ENCODE results near the gene SMIM22.
"Not testable (repeated sequence)": the region's sequence is repeated elsewhere in the genome, so short reads cannot be mapped to it uniquely, and the experiment has no call there.

SMIM22 gene

GRCh38 chr16:4784444-4784987 lies 10.7 kb upstream of the SMIM22 start:
- H2BK15ac ChIP-seq (ENCODE audit: low read length); H3K4me3 ChIP-seq (ENCODE audit: low read length in 2 of 2); H3K9me3 ChIP-seq (replicated peaks in 1 of 2; ENCODE audit: control insufficient read depth in 2 of 2, insufficient read depth in 1 of 2, low read depth in 1 of 2, low read length in 2 of 2); H2AK5ac ChIP-seq (ENCODE audit: low read depth, low read length); DNase-seq (ENCODE audit: low spot score); H3K9ac ChIP-seq (ENCODE audit: low read depth, low read length, poor library complexity); H3K4me2 ChIP-seq (ENCODE audit: insufficient read depth, low read length, poor library complexity, severe bottlenecking); H2BK12ac ChIP-seq (ENCODE audit: low read length); H4K8ac ChIP-seq (ENCODE audit: low read depth, low read length); H3K18ac ChIP-seq (ENCODE audit: low read length); H3K79me1 ChIP-seq (ENCODE audit: low read depth, low read length); H2AFZ ChIP-seq (ENCODE audit: low read length); H3K27ac ChIP-seq (replicated peaks; ENCODE audit: low read length); H3K4me1 ChIP-seq (ENCODE audit: control insufficient read depth in 2 of 2, insufficient read depth in 1 of 2, low read depth in 1 of 2, low read length in 2 of 2); H2BK5ac ChIP-seq (ENCODE audit: low read length); H3K23ac ChIP-seq (ENCODE audit: low read depth, low read length, poor library complexity); H3K4ac ChIP-seq (ENCODE audit: low read length); H3K14ac ChIP-seq (ENCODE audit: low read length); H3K27me3 ChIP-seq (ENCODE audit: control insufficient read depth in 3 of 3, insufficient read depth in 3 of 3, low read depth in 1 of 3, low read length in 3 of 3); H4K91ac ChIP-seq (ENCODE audit: low read depth, low read length, poor library complexity); H3K36me3 ChIP-seq (replicated peaks in 1 of 2; ENCODE audit: control insufficient read depth in 2 of 2, insufficient read depth in 2 of 2, low read length in 2 of 2); H2BK120ac ChIP-seq (ENCODE audit: low read depth, low read length): not testable (repeated sequence)
- no CpG with 5 or more reads among the region's 14 CpGs for WGBS, 2 donors (ENCODE audit: extremely low coverage in 2 of 2, insufficient read length in 2 of 2, insufficient replicate concordance in 1 of 2)

DNA sequence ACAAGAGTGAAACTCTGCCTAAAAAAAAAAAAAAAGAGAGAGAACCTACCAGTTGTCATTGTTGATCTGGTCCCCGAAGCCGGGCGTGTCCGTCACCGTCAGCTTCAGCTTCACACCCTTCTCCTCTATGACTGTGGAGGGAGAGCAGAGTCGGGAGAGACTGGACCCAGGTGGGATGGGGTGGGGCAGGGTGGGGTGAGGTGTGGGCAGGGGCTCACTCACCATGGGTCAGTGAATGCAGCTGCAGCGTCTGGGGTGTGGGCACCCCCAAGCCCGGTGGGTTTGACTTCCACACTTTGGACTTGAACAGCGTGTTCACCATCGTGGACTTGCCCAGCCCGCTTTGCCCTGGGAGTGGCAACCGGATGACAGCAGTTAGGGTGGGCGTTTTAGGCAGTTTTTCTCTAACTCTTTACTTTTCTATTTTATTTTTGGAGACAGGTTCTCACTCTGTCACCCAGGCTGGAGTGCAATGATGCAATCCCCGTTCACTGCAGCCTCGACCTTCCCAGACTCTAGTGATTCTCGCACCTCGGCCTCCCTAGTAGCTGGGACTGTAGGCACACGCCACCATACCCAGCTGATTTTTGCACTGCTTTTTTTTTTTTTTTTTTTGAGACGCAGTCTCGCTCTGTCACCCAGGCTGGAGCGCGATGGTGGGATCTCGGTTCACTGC lies 9.3 kb upstream of the SMIM22 start:
- Histone ChIP-seq H3K79me1 (ENCODE audit: low read depth, low read length) (no peaks in the 10 kb centered on the region), H3K9me3 (replicated peaks in 1 of 2; ENCODE audit: control insufficient read depth in 2 of 2, insufficient read depth in 1 of 2, low read depth in 1 of 2, low read length in 2 of 2) (no peaks in the 10 kb centered on the region), H4K91ac (ENCODE audit: low read depth, low read length, poor library complexity) (no peak overlapping the region), H3K4me3 (ENCODE audit: low read length in 2 of 2) (no peak overlapping the region), H2AK5ac (ENCODE audit: low read depth, low read length) (no peak overlapping the region), H3K4me1 (ENCODE audit: control insufficient read depth in 2 of 2, insufficient read depth in 1 of 2, low read depth in 1 of 2, low read length in 2 of 2) (peaks cover 3 to 5% of the 10 kb centered on the region in 2 donors), H3K36me3 (replicated peaks in 1 of 2; ENCODE audit: control insufficient read depth in 2 of 2, insufficient read depth in 2 of 2, low read length in 2 of 2) (no peaks in the 10 kb centered on the region), H2BK15ac (ENCODE audit: low read length) (no peak overlapping the region), H2BK5ac (ENCODE audit: low read length) (no peak overlapping the region), H4K8ac (ENCODE audit: low read depth, low read length) (no peak overlapping the region), H3K27me3 (ENCODE audit: control insufficient read depth in 3 of 3, insufficient read depth in 3 of 3, low read depth in 1 of 3, low read length in 3 of 3) (no peaks in the 10 kb centered on the region), H2AFZ (ENCODE audit: low read length) (no peak overlapping the region), H3K4ac (ENCODE audit: low read length) (no peak overlapping the region), H3K27ac (replicated peaks; ENCODE audit: low read length) (no peak overlapping the region), H2BK12ac (ENCODE audit: low read length) (no peak overlapping the region), H3K9ac (ENCODE audit: low read depth, low read length, poor library complexity) (no peak overlapping the region), H3K4me2 (ENCODE audit: insufficient read depth, low read length, poor library complexity, severe bottlenecking) (no peak overlapping the region), H3K18ac (ENCODE audit: low read length) (no peak overlapping the region), H3K23ac (ENCODE audit: low read depth, low read length, poor library complexity) (no peak overlapping the region), H2BK120ac (ENCODE audit: low read depth, low read length) (no peak overlapping the region), H3K14ac (ENCODE audit: low read length) (no peak overlapping the region)
- no peak for DNase-seq (ENCODE audit: low spot score)
- no CpG with 5 or more reads among the region's 23 CpGs for WGBS, 2 donors (ENCODE audit: extremely low coverage in 2 of 2, insufficient read length in 2 of 2, insufficient replicate concordance in 1 of 2)

- H3K27ac ChIP-seq (replicated peaks; ENCODE audit: low read length) = no peak overlapping the region
- H3K18ac ChIP-seq (ENCODE audit: low read length) = no peak overlapping the region
- H3K36me3 ChIP-seq (replicated peaks in 1 of 2; ENCODE audit: control insufficient read depth in 2 of 2, insufficient read depth in 2 of 2, low read length in 2 of 2) = no peaks in the 10 kb centered on the region
- no peak overlapping the region for H2BK120ac ChIP-seq (ENCODE audit: low read depth, low read length)
- H3K4ac ChIP-seq (ENCODE audit: low read length) = no peak overlapping the region
- H3K9ac ChIP-seq (ENCODE audit: low read depth, low read length, poor library complexity) = no peak overlapping the region
- WGBS, 2 donors (ENCODE audit: extremely low coverage in 2 of 2, insufficient read length in 2 of 2, insufficient replicate concordance in 1 of 2) = no CpG with 5 or more reads among the region's 8 CpGs
- no peak overlapping the region for H3K23ac ChIP-seq (ENCODE audit: low read depth, low read length, poor library complexity)
- H4K8ac ChIP-seq (ENCODE audit: low read depth, low read length) = no peak overlapping the region
- H2BK12ac ChIP-seq (ENCODE audit: low read length) = no peak overlapping the region
- no peak for DNase-seq (ENCODE audit: low spot score)
- H3K4me1 ChIP-seq (ENCODE audit: control insufficient read depth in 2 of 2, insufficient read depth in 1 of 2, low read depth in 1 of 2, low read length in 2 of 2) = peaks cover 3 to 5% of the 10 kb centered on the region in 2 donors
- no peak overlapping the region for H3K4me2 ChIP-seq (ENCODE audit: insufficient read depth, low read length, poor library complexity, severe bottlenecking)
- H3K79me1 ChIP-seq (ENCODE audit: low read depth, low read length) = no peaks in the 10 kb centered on the region
- no peak overlapping the region for H2AFZ ChIP-seq (ENCODE audit: low read length)
- H3K27me3 ChIP-seq (ENCODE audit: control insufficient read depth in 3 of 3, insufficient read depth in 3 of 3, low read depth in 1 of 3, low read length in 3 of 3) = peaks cover 0 to 2% (median 0%) of the 10 kb centered on the region in 3 experiments
- no peaks in the 10 kb centered on the region for H3K9me3 ChIP-seq (replicated peaks in 1 of 2; ENCODE audit: control insufficient read depth in 2 of 2, insufficient read depth in 1 of 2, low read depth in 1 of 2, low read length in 2 of 2)
- H2BK5ac ChIP-seq (ENCODE audit: low read length) = no peak overlapping the region
- no peak overlapping the region for H4K91ac ChIP-seq (ENCODE audit: low read depth, low read length, poor library complexity)
- no peak overlapping the region for H2BK15ac ChIP-seq (ENCODE audit: low read length)
- H2AK5ac ChIP-seq (ENCODE audit: low read depth, low read length) = no peak overlapping the region
- H3K4me3 ChIP-seq (ENCODE audit: low read length in 2 of 2) = no peak overlapping the region
- H3K14ac ChIP-seq (ENCODE audit: low read length) = peak overlapping the region; percentile 4
Observed at GRCh38 chr16:4787068-4787467, 8.1 kb upstream of the SMIM22 start.

DNA sequence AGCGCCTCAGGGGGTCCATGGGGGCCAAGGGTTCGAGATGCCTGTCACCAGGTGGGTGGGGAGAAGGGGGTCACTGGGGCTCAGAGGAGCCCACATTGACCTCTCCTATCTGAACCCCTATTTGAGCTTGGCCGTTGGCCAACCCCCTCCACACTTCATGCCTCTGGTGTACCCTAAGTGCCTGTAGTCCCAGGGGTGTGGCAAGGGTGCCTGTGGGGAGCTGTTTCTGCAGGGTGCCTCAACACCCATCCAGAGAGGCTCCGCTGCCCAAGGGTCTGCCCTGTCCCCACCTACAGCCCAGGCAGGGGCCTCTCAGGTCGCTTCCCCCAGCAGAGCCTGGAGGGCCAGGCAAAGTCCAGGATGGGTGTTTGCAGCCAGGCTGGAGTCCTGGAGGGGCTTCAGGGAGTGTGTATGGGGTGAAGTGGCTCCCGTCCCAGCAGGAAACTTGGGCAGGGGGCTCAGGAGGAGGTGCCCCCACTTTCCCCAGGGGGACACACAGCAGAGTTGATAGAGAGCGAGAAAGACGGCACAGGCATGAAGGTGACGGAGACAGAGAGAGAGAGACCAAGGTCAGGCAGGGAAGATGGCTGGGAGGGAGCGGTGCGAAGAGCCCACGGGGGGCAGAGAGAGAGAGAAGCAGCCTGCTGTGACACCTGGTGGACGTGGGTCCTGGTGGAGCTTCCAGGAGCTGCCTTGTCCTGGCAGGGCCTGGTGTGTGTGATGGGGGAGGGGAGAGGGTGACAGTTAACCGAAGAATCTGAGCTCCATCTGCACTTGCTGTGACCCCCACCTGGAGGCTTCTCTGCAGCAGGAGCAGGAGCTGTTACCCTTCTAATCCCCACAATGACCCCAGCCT lies 7.3 kb upstream of the SMIM22 start, which contains the start of gene SEPTIN12:
SEPTIN12 (minus strand) TSS at position 719 of the 856 bp plus-strand sequence; CDS start at position 19, 700 bp downstream.
- Histone ChIP-seq H2AK5ac (ENCODE audit: low read depth, low read length) (peak within 1 kb of the TSS; percentile 40), H3K14ac (ENCODE audit: low read length) (peak within 1 kb of the TSS; percentile 84), H2BK12ac (ENCODE audit: low read length) (no peak within 1 kb of the TSS), H3K4me2 (ENCODE audit: insufficient read depth, low read length, poor library complexity, severe bottlenecking) (no peak within 1 kb of the TSS), H4K91ac (ENCODE audit: low read depth, low read length, poor library complexity) (no peak within 1 kb of the TSS), H2AFZ (ENCODE audit: low read length) (peak within 1 kb of the TSS; percentile 32), H3K23ac (ENCODE audit: low read depth, low read length, poor library complexity) (peak within 1 kb of the TSS; percentile 0), H2BK120ac (ENCODE audit: low read depth, low read length) (no peak within 1 kb of the TSS), H3K4ac (ENCODE audit: low read length) (no peak within 1 kb of the TSS), H2BK15ac (ENCODE audit: low read length) (peak within 1 kb of the TSS; percentile 2), H3K18ac (ENCODE audit: low read length) (peak within 1 kb of the TSS; percentile 44), H3K9ac (ENCODE audit: low read depth, low read length, poor library complexity) (no peak within 1 kb of the TSS), H4K8ac (ENCODE audit: low read depth, low read length) (no peak within 1 kb of the TSS), H3K4me1 (ENCODE audit: control insufficient read depth in 2 of 2, insufficient read depth in 1 of 2, low read depth in 1 of 2, low read length in 2 of 2) (peaks cover 3 to 5% of the 10 kb centered on the region in 2 donors), H2BK5ac (ENCODE audit: low read length) (no peak within 1 kb of the TSS), H3K27ac (replicated peaks; ENCODE audit: low read length) (no peak within 1 kb of the TSS), H3K4me3 (ENCODE audit: low read length in 2 of 2) (no peak within 1 kb of the TSS), H3K36me3 (replicated peaks in 1 of 2; ENCODE audit: control insufficient read depth in 2 of 2, insufficient read depth in 2 of 2, low read length in 2 of 2) (no peaks in the 10 kb centered on the region), H3K9me3 (replicated peaks in 1 of 2; ENCODE audit: control insufficient read depth in 2 of 2, insufficient read depth in 1 of 2, low read depth in 1 of 2, low read length in 2 of 2) (no peaks in the 10 kb centered on the region), H3K79me1 (ENCODE audit: low read depth, low read length) (no peaks in the 10 kb centered on the region), H3K27me3 (ENCODE audit: control insufficient read depth in 3 of 3, insufficient read depth in 3 of 3, low read depth in 1 of 3, low read length in 3 of 3) (peaks cover 0 to 2% (median 0%) of the 10 kb centered on the region in 3 experiments)
- DNase-seq (ENCODE audit: low spot score) = no peak
- no CpG with 5 or more reads among the region's 14 CpGs for WGBS, 2 donors (ENCODE audit: extremely low coverage in 2 of 2, insufficient read length in 2 of 2, insufficient replicate concordance in 1 of 2)

All from neuronal stem cell (in vitro differentiated cells).